K562 (cell line): ENCODE data around the gene AREL1. TPM values are rescaled to one million over a fixed set of nuclear protein-coding genes. Genes with fewer than 3 reads are reported as not detected.

ENCODE experiments used
- ATAC-seq: fragments of 200-7000 bp; cut with Tn5 transposase; 3 replicates; pipeline ENCODE4 v1.9.1; 2020; ENCODE audit warnings: moderate library complexity
- BruUV-seq: library from RNA; stranded (reverse); fragments of 400-500 nt; replicated peaks from 2 replicates; lab custom pipeline; 2021; lab: Mats Ljungman, UMichigan
- CTCF ChIA-PET: fragments of 300-600 bp; formaldehyde crosslinking; extraction: SDS; loops from one replicate; lab custom pipeline; 2021; ENCODE audit warnings: low intra/inter-chr PET ratio; lab: Yijun Ruan, JAX
- POLR2A ChIA-PET: fragments of 300-600, 350-650 bp; sonication (Branson Sonifier 250); formaldehyde crosslinking; extraction: SDS; loops from one replicate; lab custom pipeline; 2021; ENCODE audit warnings: antibody characterized with exemption, inconsistent platforms; lab: Yijun Ruan, JAX
- DNase-seq, 4 experiments: peaks; one replicate each; pipeline versions ENCODE4 v3.0.0 to v3.0.0-alpha.2; 2011 to 2018; ENCODE audit warnings: low spot score in 3 of 4, mixed read lengths in 3 of 4; ENCODE audit errors: extremely low read depth in 1 of 4
- FAIRE-seq: peaks from 2 replicates; lab custom pipeline; 2011; peaks lifted over from hg19 to GRCh38; lab: Jason Lieb, UNC
- H2AFZ ChIP-seq: 2 replicates; pipeline ENCODE4 v1.6.0; 2011; ENCODE audit warnings: low read depth, low read length, control low read depth, inconsistent platforms
- H3K27ac ChIP-seq: fragments of 200-600 bp; 3 replicates; pipeline ENCODE4 v1.8.0; 2011; ENCODE audit warnings: low read depth, mild to moderate bottlenecking, control low read depth, inconsistent platforms, low read length, moderate library complexity, mixed read lengths; ENCODE audit errors: extremely low read depth
- H3K27me3 ChIP-seq, 2 experiments: fragments of 300-600 bp in 1 of 2; 2 replicates in 1 of 2; 3 replicates in 1 of 2; pipeline versions ENCODE4 v1.6.0 to v1.8.0; 2011; ENCODE audit warnings: inconsistent platforms in 2 of 2, low read length in 2 of 2, mild to moderate bottlenecking in 1 of 2, mixed read lengths in 1 of 2, moderate library complexity in 1 of 2; ENCODE audit not compliant: control insufficient read depth in 2 of 2, insufficient read depth in 2 of 2
- H3K36me3 ChIP-seq: fragments of 300-600 bp; 3 replicates; pipeline ENCODE4 v1.8.0; 2011; ENCODE audit warnings: mild to moderate bottlenecking, low read length, inconsistent platforms; ENCODE audit not compliant: control insufficient read depth, insufficient read depth
- H3K4me1 ChIP-seq, 2 experiments: fragments of 200-600 bp in 1 of 2; replicated peaks in 1 of 2; 2 replicates in 1 of 2; 3 replicates in 1 of 2; pipeline versions ENCODE4 v1.5.1 to v1.8.0; 2011; ENCODE audit warnings: inconsistent platforms in 2 of 2, low read length in 2 of 2, mild to moderate bottlenecking in 1 of 2, mixed read lengths in 1 of 2, moderate library complexity in 1 of 2; ENCODE audit not compliant: control insufficient read depth in 2 of 2, insufficient read depth in 2 of 2
- H3K4me2 ChIP-seq: 2 replicates; pipeline ENCODE4 v1.6.1; 2011; ENCODE audit warnings: low read length, control low read depth, inconsistent platforms, mixed read lengths; ENCODE audit not compliant: insufficient read depth
- H3K4me3 ChIP-seq: fragments of 200-600 bp; sonication (generic), shearing (Covaris generic); 2 replicates; pipeline ENCODE4 v1.5.1; 2016; ENCODE audit warnings: control low read depth, inconsistent platforms
- H3K79me2 ChIP-seq: fragments of 200-600 bp; 3 replicates; pipeline ENCODE4 v1.8.0; 2011; ENCODE audit warnings: low read length, inconsistent platforms; ENCODE audit not compliant: control insufficient read depth, insufficient read depth
- H3K9ac ChIP-seq, 2 experiments: 2 replicates each; pipeline versions ENCODE4 v1.6.0 to v1.6.1; 2011; ENCODE audit warnings: low read depth in 2 of 2, low read length in 2 of 2, control low read depth in 1 of 2, inconsistent platforms in 1 of 2, mild to moderate bottlenecking in 1 of 2, mixed read lengths in 1 of 2; ENCODE audit not compliant: insufficient read depth in 1 of 2
- H3K9me1 ChIP-seq: one replicate; pipeline ENCODE4 v1.6.0; 2011; ENCODE audit warnings: inconsistent platforms, mild to moderate bottlenecking, low read length, moderate library complexity; ENCODE audit not compliant: control insufficient read depth, insufficient read depth
- H3K9me3 ChIP-seq: replicated peaks from 2 replicates; pipeline ENCODE4 v1.5.1; 2011; ENCODE audit warnings: low read depth, low read length, inconsistent platforms; ENCODE audit not compliant: control insufficient read depth, insufficient read depth
- H4K20me1 ChIP-seq: replicated peaks from 2 replicates; pipeline ENCODE4 v1.6.1; 2011; ENCODE audit warnings: low read length, inconsistent platforms, mixed read lengths; ENCODE audit not compliant: control insufficient read depth, insufficient read depth
- BCLAF1 ChIP-seq, 2 experiments: fragments of 450-650 bp in 1 of 2; IDR thresholded peaks; 2 replicates each; pipeline ENCODE4 v1.6.1; 2011 to 2017; ENCODE audit warnings: low read depth in 2 of 2, antibody characterized with exemption in 1 of 2, borderline replicate concordance in 1 of 2, low read length in 1 of 2, mild to moderate bottlenecking in 1 of 2, mixed read lengths in 1 of 2; ENCODE audit not compliant: control insufficient read depth in 1 of 2
- BRD9 ChIP-seq: fragments of 450-650 bp; IDR thresholded peaks from 2 replicates; pipeline ENCODE4 v1.6.1; 2018; ENCODE audit warnings: low read depth; ENCODE audit not compliant: partially characterized antibody
- DIDO1 ChIP-seq: fragments of 450-650 bp; IDR thresholded peaks from 2 replicates; pipeline ENCODE4 v1.6.1; 2016; ENCODE audit warnings: low read depth, missing biosample characterization, missing genetic modification characterization
- ESRRB ChIP-seq: fragments of 250-450 bp; sonication (Bioruptor Pico); IDR thresholded peaks from 2 replicates; pipeline ENCODE4 v1.5.0; 2020; ENCODE audit warnings: mild to moderate bottlenecking, moderate library complexity, borderline replicate concordance
- ILF3 ChIP-seq: fragments of 450-650 bp; IDR thresholded peaks from 2 replicates; pipeline ENCODE4 v1.6.1; 2018; ENCODE audit warnings: antibody characterized with exemption, mild to moderate bottlenecking, moderate library complexity, borderline replicate concordance
- NCOA2 ChIP-seq, 2 experiments: fragments of 450-650 bp; IDR thresholded peaks; 2 replicates each; pipeline ENCODE4 v1.6.1; 2018; ENCODE audit warnings: mild to moderate bottlenecking in 2 of 2, moderate library complexity in 1 of 2; ENCODE audit not compliant: partially characterized antibody in 2 of 2
- PHB2 ChIP-seq: fragments of 450-650 bp; IDR thresholded peaks from 2 replicates; pipeline ENCODE4 v1.6.1; 2017; ENCODE audit warnings: low read depth
- POLR2AphosphoS5 ChIP-seq: IDR thresholded peaks from 2 replicates; pipeline ENCODE4 v1.6.1; 2011; ENCODE audit warnings: mild to moderate bottlenecking, low read depth, low read length, moderate library complexity; ENCODE audit not compliant: control insufficient read depth, insufficient read depth
- SMARCA4 ChIP-seq: fragments of 450-650 bp; IDR thresholded peaks from 2 replicates; pipeline ENCODE4 v1.6.1; 2016
- SMARCE1 ChIP-seq: fragments of 450-650 bp; IDR thresholded peaks from 2 replicates; pipeline ENCODE4 v1.7.1; 2016; ENCODE audit warnings: mild to moderate bottlenecking
- THAP12 ChIP-seq: fragments of 250-450 bp; sonication (Bioruptor Pico); IDR thresholded peaks from 2 replicates; pipeline ENCODE4 v1.9.0; 2021; ENCODE audit warnings: mild to moderate bottlenecking, inconsistent platforms
- ZBED1 ChIP-seq: IDR thresholded peaks from 2 replicates; pipeline ENCODE4 v1.6.1; 2014
- ZC3H4 ChIP-seq: sonication (generic); formaldehyde crosslinking; IDR thresholded peaks from 2 replicates; pipeline ENCODE4 v1.9.0; 2021; ENCODE audit warnings: missing genetic modification reagents, borderline replicate concordance
- ZEB2 ChIP-seq: fragments of 450-650 bp; IDR thresholded peaks from 2 replicates; pipeline ENCODE4 v1.6.1; 2016
- ZFPM2 ChIP-seq: fragments of 250-450 bp; sonication (Bioruptor Pico); IDR thresholded peaks from 2 replicates; pipeline ENCODE4 v1.5.1; 2022; ENCODE audit warnings: mild to moderate bottlenecking
- ZNF347 ChIP-seq: fragments of 450-650 bp; formaldehyde crosslinking; IDR thresholded peaks from 2 replicates; pipeline ENCODE4 v1.4.0; 2020; ENCODE audit warnings: low read depth, mild to moderate bottlenecking, moderate library complexity
- ZNF384 ChIP-seq: IDR thresholded peaks from 2 replicates; pipeline ENCODE4 v1.6.1; 2012; ENCODE audit warnings: low read depth, low read length, improper control_type of control experiment
- WGBS: fragments of 100-300 bp; shearing (Covaris generic); methylation state at CpG from one replicate; pipeline ENCODE4 v1.1.6; 2016; ENCODE audit warnings: low coverage, mixed read lengths; ENCODE audit not compliant: insufficient coverage; ENCODE audit errors: missing lambda C conversion rate; 5-methylcytosine and 5-hydroxymethylcytosine counted together
- in situ Hi-C: fragments of 300-500 bp; cut with MboI; formaldehyde crosslinking; loops from 4 replicates; pipeline ENCODE4 v1.15.0; 2018; ENCODE audit warnings: inconsistent platforms, mixed read lengths
- intact Hi-C: fragments of 100-400 bp; cut with micrococcal nuclease; formaldehyde crosslinking; loops from 2 replicates; pipeline ENCODE4 v1.14.2; 2022
- polyA plus RNA-seq, 8 experiments: library from polyadenylated mRNA; depleted of rRNA in 4 of 8; stranded (reverse) in 5 of 8; unstranded in 3 of 8; fragments of >200 nt; fragmentation: Nextera tagmentation in 2 of 8; fragmentation: Illumina TruSeq in 1 of 8; extraction: Ambion mirVana in 2 of 8; extraction: Trizol in 1 of 8; gene quantifications; 2 replicates each; pipeline versions ENCODE4 v1.2.1 to v1.2.3, GENCODE V29; 2011 to 2014; ENCODE audit warnings: inconsistent platforms in 1 of 8, missing spikeins in 1 of 8
- total RNA-seq, 7 experiments: library from RNA; depleted of rRNA in 6 of 7; stranded (reverse); fragments of >200 nt in 6 of 7; fragmentation: Illumina TruSeq in 2 of 7; extraction: Trizol in 2 of 7; gene quantifications; 2 replicates each; pipeline versions ENCODE4 v1.2.1 to v1.2.3, GENCODE V29; 2011 to 2021; ENCODE audit warnings: low replicate concordance in 1 of 7

Gene AREL1
- total and polyA plus RNA-seq, 9 of the 15 experiments (the other 6 are each of a cell fraction or from before 2014, with no cell fraction given) = 6.0 to 24.8 (median 16.6) TPM

- no peak for TF ChIP-seq THAP12
Observed at GRCh38 chr14:74660863-74661262, 52.0 kb downstream of the AREL1 start (continued).

GRCh38 chr14:74660167-74660566, 52.7 kb downstream of the AREL1 start:
- peaks cover 3% of the 10 kb centered on the region for H3K9me1 ChIP-seq
- H3K36me3 ChIP-seq = peaks cover 39% of the 10 kb centered on the region; the same call in 2 of the 3 replicates
- in situ Hi-C loops (no loop called here), intact Hi-C loops (no loop called here)
- ChIA-PET CTCF (no interaction called here), POLR2A (no interaction called here)
- no peak overlapping the region for H2AFZ ChIP-seq
- H4K20me1 ChIP-seq = no peaks in the 10 kb centered on the region
- DNase-seq (peak; percentile 16 to 72 (median 21)), ATAC-seq (peak; percentile 90), FAIRE-seq (peak; percentile 89)
- no peak overlapping the region for H3K4me3 ChIP-seq
- H3K4me2 ChIP-seq = peak overlapping the region; percentile 46; the same call in 1 of the 2 replicates
- 11% methylated on average over 2 of the region's 3 CpGs for WGBS
- peak overlapping the region; percentile 45; the same call in 2 of the 3 replicates for H3K27ac ChIP-seq
- BruUV-seq = no TSS peak
- no peaks in the 10 kb centered on the region for H3K79me2 ChIP-seq
- no peaks in the 10 kb centered on the region for H3K9me3 ChIP-seq
- no peaks in the 10 kb centered on the region for H3K27me3 ChIP-seq
- H3K9ac ChIP-seq = no peak overlapping the region
- H3K4me1 ChIP-seq = peaks cover 0 to 12% of the 10 kb centered on the region in 2 experiments; a peak in 2 of 5 replicates
- no peak for TF ChIP-seq ZBED1
- TF ChIP-seq BCLAF1 (IDR thresholded peaks at IDR 0.05; ENCODE audit: borderline replicate concordance in 1 of 2, control insufficient read depth in 1 of 2, low read depth in 2 of 2, low read length in 1 of 2) = no peak
- 0 out of 2 replicates have a peak, but pooled peaks have one; percentile 20 for TF ChIP-seq POLR2AphosphoS5
- TF ChIP-seq ZFPM2 (CRISPR knock-in tag) = no peak
- TF ChIP-seq ZNF384 = peak; percentile 37
- no peak for TF ChIP-seq DIDO1
- TF ChIP-seq ZC3H4 (CRISPR knock-in tag) = no peak
- no peak for TF ChIP-seq ESRRB (CRISPR knock-in tag)
- TF ChIP-seq PHB2 = no peak
- no peak for TF ChIP-seq ZNF347 (CRISPR knock-in tag)
- peak; percentile 63; the same call in 1 of the 2 replicates for TF ChIP-seq SMARCE1
- TF ChIP-seq ZEB2 = no peak
- no peak for TF ChIP-seq NCOA2 (IDR thresholded peaks at IDR 0.05; ENCODE audit: partially characterized antibody in 2 of 2)
- no peak for TF ChIP-seq ILF3
- TF ChIP-seq SMARCA4 = peak; percentile 63; the same call in 1 of the 2 replicates
- no peak for TF ChIP-seq BRD9
